DMS79 (cell line): Measurements from ENCODE around the gene SDC1.
A peak's percentile ranks its signal among the peaks of the same experiment; 100 is the strongest.

Experiments used
- DNase-seq: peaks from one replicate; lab custom pipeline; 2025; lab: John Stamatoyannopoulos, UW

SDC1 gene

DNA sequence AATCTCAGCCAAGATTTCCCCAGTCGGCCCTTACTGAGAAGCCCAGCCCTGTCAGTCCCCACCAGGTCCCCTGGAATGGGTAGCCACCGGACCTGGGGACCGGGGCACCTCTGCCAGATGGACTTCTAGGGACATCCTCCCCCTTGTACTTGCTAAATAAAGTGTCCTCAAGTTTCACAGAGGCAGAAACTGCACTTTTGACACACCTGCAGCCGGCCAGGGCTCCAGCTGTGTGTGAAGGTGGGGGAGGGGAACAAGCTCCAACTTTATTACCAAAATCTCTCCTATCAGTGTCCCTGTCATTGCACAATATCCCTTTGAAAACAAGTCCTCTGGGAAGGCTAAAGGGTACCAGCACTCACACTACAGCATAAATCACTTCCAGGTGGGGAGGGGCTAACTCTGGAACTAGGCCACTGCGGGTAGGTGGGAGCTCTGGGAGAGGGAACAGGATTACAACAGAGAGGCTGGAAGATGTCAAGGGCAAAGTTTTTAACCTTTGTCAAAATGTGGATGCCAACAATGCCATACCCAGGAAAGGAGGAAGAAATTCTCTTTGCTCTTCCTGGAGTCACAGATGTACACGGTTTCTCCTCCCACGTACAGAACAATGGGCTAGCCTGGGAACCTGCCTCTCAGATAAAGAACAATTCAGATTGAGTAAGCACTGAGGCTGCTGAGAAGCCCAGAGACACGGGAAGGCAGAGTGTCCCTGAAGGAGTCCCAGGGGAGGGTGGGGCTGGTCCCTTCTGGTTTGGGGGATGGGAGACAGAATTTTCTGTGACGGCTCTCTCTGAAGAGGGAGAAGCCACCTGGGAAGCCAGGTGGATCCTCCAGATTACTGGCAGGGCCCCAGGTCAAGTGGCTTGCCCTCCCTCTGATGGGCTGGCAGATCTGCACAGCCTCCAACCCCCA is 11.0 kb downstream of the SDC1 start:
- DNase-seq = peak; percentile 74

DNA sequence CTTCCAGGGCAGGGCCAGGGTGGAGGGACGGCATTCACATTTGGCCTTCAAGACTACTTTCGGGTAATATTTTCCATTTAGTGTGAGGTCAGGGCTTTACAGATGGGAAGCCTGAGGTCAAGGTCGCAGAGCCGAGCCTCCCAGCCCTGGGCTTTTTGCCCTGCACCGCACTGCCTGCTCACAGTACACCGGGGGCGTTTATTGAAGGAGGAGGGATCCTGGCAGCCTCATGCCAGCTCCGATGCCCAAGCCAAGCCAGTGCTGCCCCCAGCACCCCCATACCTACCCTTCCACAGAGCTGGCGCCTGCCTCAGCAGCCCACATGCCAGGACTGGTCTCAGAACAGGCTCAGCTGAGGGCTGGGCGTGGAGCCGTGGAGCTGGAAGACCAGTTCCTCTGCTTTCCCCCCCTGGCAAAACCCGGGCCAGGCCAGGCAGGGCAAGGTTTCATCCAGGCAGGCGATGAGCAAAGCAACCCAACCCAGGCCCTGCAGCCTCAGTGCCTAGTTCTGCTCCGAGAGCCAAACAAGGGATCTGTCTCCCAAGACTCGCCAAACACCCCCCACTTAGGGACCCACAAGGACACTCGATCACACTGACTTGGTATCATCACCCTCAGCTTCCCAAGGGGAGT is 11.9 kb downstream of the SDC1 start:
- DNase-seq = no peak

DNA sequence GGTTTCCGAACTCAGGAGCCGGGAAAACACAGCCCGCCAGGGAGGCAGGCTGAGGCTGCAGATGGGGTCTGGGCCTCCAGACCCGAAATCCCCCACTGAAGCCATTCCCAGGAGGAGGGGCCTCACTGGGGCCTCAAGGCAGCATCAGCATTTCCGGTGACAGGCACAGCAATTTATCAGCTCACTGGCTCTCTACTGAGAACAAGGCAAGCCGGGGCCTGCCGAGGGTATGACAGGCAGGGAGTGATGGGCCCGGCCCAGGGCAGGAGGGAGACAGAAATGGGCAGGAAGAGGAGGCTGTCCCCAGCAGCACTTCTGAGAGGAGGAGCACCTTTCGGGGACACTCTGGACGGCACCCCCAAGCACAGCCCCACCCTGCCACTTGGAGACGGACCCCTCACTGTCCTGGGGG is 12.5 kb downstream of the SDC1 start:
- DNase-seq = no peak

DNA sequence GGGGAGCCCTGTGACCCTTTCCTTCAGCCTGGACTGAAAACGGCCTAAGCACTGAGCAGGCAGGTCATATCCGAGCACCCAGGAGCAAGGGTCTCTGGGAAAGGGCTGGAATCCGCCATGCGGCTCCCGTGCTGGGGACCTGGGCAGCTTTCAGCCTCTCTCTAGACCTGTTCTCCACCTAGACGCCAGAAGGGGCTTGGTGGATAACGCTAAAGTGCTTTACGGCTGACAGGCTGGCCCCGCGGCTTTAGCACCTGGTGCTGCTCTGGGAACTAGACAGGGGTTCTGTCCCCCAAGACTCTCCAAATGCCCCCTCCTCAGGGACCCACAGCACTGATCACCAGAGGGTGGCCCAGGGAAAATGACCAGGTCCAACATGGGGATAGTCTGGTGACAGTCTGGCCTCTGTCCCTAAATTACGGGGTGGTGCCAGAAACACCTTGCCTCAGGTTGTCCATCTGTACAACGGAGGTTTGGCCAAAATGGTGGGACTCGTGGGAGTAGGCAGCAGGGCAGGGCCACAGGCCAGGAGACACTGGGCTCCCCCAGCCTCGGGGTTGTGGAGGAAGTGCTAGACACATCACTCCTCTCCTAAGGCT is 13.0 kb downstream of the SDC1 start:
- DNase-seq = no peak

DNA sequence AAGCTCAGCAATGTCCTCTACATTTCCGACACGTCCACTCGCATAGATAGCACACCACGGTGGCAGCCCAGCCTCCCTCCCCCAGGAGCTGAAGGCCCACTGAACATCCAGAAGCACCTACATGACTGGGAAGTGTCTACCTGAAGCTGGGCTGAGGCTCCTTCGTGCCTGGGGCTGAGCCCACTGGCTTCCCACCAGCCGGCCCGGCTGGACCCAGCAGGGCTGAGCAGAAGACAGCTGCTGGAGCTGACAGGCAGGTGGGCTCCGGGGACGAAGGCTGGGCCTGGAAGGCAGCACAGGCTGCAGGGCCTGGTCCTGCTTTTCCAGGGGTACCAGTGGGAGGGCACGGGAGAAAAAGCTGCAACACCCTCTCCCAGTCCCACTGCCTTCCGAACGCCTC is 13.5 kb downstream of the SDC1 start:
- no peak for DNase-seq

DNA sequence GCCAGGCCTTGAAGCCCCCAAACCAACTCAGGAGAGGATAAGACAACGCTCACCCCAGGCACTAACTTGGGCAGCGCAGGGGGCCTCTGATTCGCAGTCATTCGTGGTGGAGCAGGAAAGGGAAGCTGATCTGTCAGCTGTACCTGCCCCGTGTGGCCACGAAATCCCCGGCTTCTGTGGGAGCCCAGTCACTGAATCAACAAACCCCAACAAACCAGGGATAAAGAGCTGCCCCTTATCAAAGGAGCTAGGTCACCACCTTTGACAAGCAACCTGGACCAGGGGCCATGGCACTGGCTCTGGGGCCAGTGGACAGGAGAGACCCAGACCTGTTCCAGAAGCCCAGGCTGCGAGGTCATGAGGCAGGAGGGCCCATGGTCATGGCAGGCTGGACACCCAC is 14.5 kb downstream of the SDC1 start:
- no peak for DNase-seq

DNA sequence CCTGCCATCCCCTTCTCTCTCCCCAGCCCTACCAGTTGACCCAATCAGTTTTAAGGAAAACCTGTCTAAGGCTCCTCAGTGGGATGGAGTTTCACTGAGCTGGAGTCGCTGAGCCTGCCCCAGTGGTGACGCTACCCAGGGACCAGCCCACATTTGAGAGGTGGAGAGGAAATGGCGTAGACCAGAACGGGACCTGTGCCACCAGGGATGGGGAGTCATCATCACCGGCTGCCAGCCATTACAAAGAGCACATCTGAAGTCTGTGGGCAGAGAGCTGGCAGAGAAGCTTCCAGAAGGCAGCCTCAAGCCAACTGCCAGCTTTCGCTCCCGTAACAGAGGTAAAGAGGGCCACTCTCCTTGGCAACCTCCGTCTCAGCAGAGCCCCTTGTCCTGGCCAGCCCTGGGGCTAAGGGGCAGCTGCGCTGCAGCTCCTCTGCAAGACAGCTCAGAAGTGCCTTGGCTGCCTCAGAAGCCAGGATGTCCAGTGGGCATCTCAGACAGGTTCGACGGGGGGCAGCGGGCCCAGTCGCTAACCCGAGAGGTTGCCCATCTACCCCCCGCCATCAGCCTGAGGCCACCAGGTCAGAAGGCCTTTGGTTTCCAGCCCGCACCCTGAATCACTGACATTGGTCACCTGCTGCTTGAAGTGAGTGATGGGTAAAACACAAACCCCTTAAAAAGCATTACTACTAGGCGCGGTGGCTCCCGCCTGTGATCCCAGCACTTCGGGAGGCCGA is 15.4 kb downstream of the SDC1 start:
- DNase-seq = no peak

DNA sequence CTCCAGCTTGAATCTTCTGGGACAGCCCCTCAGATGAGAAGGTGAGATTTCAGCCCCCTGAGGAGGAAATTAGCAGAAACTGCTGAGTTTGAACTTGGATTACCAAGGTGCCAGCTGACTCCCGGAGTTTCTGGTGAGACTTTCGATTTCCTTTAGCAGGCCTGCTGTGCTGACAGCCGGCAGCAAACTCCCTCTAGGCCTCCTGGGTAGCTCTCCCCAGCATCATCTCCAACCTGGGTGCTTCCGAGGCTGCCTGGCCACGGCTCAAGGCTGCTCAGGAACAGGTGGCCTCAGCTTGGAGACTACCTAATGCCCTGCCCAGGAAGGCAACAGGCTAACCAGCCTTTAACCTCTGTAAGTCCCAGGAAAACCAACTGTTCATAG is 16.5 kb downstream of the SDC1 start:
- DNase-seq = no peak

DNA sequence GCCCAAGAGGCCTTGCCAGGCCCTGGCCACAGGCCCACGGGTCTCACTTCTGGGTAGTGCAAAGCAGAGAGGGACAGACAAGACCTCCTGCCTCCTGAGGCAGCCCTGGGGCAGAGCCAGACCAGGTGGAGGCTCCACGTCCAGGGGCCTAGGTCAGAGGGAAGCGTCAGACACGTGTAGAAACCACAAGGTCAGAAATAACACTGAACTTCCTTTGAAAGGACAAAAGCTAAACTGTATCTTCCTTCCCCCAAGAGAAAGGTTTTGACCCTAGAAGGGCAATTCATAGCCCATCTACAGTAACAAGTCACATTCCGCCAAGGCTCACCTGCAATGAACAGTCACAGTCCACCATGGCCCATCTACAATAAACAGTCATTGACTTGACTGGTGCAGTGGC is 17.9 kb downstream of the SDC1 start:
- DNase-seq = no peak

DNA sequence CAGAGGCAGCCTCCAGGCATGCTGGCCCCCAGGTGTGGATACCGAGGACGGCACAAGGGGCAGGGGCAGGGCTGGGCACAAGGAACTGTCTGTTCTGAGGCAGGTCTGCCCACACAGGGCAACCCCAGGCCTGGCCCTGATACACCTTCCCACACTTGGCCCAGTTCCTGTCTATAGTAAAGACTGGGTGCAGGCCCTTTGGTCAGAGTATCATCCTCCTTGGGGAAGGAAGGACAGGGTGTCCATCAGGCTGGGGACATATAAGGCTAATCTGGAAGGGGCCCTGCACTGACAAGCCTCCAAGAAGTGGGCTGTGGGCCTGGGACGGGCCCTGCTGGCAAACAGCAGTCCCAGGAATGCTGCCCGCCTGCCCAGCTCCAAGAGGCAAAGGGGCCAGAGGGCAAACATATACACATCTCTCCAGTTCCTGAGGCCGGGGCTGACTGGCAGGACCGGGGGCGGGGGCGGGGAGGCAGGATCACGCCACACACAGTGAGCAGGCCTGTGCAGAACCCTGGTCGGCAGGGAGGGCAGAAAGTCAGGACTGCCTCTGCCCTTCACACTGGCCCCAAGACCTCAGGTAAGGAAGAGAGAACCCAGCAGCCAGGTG is 18.9 kb downstream of the SDC1 start:
- no peak for DNase-seq

DNA sequence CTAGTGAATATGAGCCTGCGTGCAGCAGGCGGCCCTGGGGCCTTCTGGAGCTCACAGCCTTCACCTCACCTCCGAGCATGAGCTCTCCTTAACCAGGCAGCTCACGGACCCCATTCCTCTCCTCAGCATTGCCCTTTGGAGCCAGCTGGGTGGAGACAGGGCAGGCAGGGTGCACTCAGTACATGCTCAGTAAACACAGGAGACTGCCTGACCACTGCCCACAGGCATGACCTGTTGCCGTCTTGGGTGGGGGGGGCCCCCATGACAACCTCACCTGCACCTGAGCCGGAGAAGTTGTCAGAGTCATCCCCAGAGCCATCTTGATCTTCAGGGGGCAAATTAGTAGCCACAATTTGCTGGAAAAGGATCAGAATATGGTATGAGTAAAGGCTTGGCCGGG is 19.9 kb downstream of the SDC1 start:
- DNase-seq = no peak

DNA sequence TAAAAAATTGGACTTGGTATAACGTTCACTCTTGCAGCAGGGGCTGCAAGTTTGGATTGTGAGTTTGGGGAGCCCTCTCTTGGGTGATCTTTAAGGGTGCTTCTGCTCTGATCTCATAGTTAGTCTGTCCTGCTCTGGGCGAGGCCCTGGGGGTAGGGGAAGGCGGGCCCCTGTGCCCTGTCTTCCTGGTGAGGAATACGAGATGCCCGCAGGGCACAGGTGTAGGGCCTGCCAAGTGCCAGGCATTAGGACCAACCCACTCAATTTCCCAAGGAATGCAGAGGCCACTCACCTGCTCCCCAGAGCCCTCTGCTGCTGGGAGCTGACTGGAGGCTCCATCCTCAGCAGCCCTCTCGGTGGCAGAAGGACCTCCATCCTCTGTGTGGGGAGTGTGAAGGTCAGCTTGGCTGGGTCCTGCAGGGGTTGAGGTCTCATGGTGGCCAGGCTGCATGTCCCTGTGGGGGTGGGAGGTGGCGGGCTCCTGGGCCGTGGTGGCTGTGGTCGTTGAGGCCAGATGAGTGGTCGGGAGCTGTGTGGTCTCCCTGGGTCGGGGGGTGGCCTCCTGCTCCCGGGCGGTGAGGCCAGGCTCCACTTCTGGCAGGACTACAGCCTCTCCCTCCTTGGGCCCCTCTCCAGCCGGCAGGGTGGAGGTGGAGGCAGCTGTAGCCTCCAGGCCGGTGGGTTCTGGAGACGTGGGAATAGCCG is 21.3 kb downstream of the SDC1 start:
- DNase-seq = no peak

DNA sequence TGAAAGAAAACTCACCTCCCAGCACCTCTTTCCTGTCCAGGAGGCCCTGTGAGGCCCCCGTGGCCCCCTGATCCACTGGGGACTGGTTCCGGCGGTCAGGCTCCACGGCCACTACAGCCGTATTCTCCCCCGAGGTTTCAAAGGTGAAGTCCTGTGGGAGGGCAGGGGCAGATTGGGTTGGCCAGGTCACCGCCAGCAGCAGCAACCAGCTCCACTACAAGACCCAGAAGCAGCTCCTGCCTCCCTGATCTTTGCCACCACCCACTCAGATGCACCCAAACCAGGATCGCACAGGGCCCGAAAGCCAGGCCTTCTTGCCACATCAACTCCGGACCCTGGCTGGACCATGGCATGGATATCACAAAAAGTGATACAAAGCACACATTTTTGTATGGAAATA is 21.9 kb downstream of the SDC1 start:
- DNase-seq = no peak

DNA sequence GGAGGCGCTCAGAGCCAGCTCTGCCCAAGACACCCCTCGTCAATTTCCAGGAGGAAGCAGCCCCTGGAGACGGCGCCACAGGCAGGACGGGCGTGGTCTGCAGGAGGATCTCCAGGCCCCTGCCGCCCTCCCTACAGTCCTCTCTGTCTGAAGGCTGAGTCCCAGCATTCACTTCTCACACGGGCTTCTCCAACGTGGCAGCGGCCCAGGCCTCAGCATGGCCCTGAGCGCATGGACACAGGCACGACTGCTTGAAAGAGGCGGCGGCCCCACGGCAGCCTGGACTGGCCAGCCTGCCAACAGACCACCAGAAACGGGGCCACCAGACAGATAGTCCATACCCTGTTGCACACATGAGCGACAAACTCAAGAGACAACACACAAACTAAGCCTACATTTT is 23.3 kb downstream of the SDC1 start:
- DNase-seq = no peak

DNA sequence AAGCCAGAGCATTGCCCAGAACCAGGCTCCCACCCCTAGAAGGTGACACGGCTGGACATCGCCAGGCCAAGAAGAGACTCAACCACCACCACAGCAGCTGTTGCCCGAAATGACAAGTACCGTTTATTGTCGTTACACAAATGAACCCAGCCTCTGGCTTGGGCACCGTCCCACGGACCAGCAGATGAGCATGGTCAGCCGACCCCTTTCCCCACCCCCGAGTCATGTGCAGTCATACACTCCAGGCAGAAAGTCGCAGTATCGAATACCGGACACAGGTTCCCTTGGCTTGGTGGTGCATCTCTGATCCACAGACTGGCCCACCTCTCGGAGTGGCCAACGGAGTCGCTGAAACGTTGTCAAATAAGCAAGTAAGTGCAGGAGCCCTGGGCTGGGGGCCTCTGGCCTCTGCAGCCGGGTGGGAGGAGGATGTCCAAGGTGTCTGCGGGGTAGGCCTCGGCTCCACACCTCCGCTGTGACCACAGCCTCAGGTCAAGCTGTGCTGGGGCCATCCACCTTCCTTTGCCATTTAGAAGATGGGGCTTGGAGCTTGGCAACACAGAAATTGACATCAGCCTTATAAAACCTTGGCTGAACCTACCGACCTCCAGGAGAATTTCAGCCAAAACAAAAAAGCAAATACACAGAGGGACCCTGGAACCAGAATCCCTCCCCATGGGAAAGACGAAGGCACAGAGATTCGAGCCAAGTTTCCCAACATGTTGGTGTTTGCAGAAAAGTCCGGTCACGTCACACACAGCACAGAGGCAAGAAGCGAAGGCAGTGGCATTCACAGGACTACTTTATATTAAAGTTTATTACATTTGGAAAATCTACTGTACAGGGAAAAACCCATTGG is 24.0 kb downstream of the SDC1 start:
- no peak for DNase-seq

DNA sequence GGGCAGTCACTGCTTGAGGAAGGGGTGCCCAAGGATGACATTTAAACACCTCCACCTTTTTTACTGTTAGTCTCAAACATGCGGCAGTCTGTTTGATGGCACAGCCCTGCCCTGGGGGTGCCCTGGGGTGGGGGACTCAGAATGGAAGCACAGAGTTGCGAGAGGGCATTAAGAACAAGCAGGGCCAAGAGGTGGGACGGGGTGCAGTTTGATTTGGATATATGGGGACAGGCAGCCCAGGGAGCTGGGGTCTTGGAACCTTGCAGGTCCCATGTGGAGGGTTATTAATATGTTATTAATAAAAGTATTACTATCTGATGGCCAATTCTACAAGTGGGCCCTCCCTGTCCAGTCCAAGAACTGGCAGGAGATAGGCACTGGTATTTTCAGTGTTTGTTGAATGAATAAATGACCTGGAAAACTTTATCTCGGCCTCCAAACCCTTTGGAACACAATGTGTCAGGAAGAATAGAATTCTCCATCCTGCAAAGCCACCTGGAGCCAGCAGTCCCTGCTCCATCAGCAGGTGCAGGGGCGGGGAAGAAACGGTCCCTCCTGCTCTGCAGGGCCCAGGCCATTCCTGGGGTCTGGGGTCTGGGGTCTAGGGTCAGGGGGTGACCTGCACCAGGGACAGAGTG is 25.2 kb downstream of the SDC1 start:
- DNase-seq = no peak

DNA sequence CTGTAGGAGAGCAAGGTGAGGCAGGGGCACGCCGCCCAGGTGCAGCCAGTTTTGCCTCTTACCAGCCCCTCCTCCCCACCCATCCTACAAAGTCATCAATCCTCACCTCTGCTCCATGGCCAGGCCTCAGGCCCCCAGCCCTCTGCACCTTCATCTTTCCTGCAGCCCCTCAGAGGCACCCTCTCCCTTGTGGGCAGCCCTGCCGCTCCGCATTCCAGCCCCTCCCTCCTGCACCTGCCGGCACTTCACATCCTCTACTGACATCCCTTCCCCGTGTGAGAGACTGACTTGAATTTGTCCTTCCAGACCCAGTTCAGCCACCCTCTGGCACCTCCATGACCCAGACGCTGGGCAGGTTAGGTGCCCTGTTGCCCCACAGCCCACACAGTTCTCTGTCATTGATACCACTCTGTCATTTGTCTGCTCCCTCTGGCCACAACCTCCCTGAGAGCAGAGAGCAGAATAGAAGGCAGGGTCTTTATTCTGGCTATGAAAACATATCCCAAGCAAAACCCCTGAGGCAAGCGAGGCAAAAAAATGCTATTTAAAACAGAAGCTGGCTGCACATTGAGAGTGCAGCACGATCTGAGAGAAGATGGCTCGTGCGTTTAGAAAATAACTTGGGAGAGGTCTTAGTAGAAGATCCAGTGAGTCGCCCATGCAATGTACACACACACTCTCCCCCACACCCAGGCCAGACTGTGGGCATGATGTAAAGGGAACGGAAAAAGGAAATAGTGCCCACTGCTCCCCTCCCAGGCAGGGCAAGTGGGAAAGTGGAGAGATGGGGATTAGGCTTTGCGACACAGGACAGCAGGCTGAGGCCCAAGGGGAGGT is 25.9 kb downstream of the SDC1 start:
- peak; percentile 35 for DNase-seq

DNA sequence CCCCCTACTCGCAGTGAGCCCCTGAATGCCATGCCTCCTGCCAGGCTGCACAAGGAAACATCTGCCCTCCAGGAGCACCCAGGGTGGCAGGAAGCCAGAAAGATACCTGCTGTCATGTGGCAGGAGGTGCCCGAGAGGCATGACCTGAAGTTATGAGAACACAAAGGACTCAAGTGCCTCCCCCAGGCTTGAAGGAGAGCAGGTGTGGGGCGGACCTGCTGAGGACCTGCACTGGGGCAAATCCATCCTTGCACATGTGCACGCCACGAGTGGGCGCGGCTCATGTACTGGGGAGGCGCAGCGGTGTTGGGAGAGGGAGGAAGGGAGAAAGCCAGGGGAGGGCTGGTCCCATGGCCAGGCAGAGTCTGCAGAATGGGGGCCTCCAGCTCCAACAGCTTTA is 26.9 kb downstream of the SDC1 start:
- DNase-seq = peak; percentile 93

DNA sequence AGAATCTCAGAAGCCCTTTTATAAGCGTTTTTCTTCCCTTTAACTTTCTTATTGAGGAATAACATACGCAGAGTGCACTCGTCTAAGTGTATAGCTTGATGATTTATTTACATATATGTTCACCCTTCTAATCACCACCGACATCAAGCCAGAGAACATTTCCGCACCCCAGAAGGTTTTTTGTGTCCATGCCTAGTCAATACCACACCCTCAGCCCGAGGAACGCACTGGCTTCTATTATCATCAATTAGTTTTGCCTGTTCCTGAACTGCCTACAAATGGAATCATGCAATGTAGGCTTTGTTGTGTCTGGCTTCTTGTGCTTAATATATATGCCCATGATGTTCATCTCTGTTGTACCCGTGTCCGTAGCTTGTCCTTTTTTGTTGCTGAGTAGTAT is 27.7 kb downstream of the SDC1 start:
- no peak for DNase-seq
